OCI-LY1 (cell line): ENCODE data around the gene FEZ2.

Source experiments
- EZH2 ChIP-seq: fragments of 200-600 bp; sonication (generic), shearing (Covaris generic); IDR thresholded peaks from 2 replicates; pipeline ENCODE4 v1.8.0; 2017; ENCODE audit warnings: borderline replicate concordance, mixed run types, mild to moderate bottlenecking, antibody characterized with exemption, low read length, moderate library complexity, mixed read lengths
- TF ChIP-seq, protein P1 (sequence below): fragments of 200-600 bp; sonication (generic), shearing (Covaris generic); IDR thresholded peaks from 2 replicates; pipeline ENCODE4 v1.5.1; 2017; ENCODE audit warnings: mild to moderate bottlenecking, antibody characterized with exemption, low read length, moderate library complexity, mixed read lengths

DNA sequence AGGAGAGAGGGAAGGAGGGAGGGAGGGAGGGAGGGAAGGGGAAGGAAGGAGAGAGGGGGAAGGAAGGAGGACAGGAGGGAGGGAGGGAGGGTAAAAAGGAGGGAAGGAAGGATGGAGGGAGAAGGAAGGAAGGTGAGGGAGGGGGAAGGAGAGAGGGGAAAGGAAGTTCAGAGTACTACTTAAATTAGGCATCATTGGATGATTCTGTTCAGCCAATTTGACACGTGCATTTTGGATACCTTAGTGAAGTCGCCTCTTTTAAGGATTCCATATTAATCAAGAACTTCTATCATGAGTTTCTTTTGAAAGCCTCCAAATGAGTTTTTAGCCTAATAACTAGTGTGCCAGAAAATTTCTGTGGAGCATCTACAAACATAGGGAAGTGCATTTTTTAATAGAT lies 62.9 kb downstream of the FEZ2 start:
- TF ChIP-seq, protein P1, sequence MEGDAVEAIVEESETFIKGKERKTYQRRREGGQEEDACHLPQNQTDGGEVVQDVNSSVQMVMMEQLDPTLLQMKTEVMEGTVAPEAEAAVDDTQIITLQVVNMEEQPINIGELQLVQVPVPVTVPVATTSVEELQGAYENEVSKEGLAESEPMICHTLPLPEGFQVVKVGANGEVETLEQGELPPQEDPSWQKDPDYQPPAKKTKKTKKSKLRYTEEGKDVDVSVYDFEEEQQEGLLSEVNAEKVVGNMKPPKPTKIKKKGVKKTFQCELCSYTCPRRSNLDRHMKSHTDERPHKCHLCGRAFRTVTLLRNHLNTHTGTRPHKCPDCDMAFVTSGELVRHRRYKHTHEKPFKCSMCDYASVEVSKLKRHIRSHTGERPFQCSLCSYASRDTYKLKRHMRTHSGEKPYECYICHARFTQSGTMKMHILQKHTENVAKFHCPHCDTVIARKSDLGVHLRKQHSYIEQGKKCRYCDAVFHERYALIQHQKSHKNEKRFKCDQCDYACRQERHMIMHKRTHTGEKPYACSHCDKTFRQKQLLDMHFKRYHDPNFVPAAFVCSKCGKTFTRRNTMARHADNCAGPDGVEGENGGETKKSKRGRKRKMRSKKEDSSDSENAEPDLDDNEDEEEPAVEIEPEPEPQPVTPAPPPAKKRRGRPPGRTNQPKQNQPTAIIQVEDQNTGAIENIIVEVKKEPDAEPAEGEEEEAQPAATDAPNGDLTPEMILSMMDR = no peak
- no peak for TF ChIP-seq EZH2
